GM23338 (cell line): ENCODE data around the gene TCF7L2. TPM values are rescaled to one million over a fixed set of nuclear protein-coding genes. Genes with fewer than 3 reads are reported as not detected.
A peak's percentile ranks its signal among the peaks of the same experiment; 100 is the strongest.

Experiments used
- ATAC-seq: fragments of 200-7000 bp; cut with Tn5 transposase; 3 replicates; pipeline ENCODE4 v1.9.1; 2020
- DNase-seq: peaks from one replicate; pipeline ENCODE4 v3.0.0-alpha.2; 2015; ENCODE audit warnings: low spot score
- H2AFZ ChIP-seq: fragments of 200-600 bp; sonication (generic); 2 replicates; pipeline ENCODE4 v1.8.0; 2016; ENCODE audit warnings: antibody characterized with exemption, mild to moderate bottlenecking, moderate library complexity
- H3F3A ChIP-seq: fragments of 200-600 bp; sonication (generic); replicated peaks from 2 replicates; pipeline ENCODE4 v1.8.0; 2017; ENCODE audit warnings: antibody characterized with exemption, mixed run types, low read depth
- H3K27ac ChIP-seq: fragments of 200-600 bp; sonication (generic); 2 replicates; pipeline ENCODE4 v1.6.1; 2016; ENCODE audit warnings: low read depth
- H3K27me3 ChIP-seq: fragments of 200-600 bp; sonication (generic); 2 replicates; pipeline ENCODE4 v1.8.0; 2016; ENCODE audit warnings: mild to moderate bottlenecking, mixed run types, moderate library complexity; ENCODE audit not compliant: insufficient read depth
- H3K36me3 ChIP-seq: fragments of 200-600 bp; sonication (generic); 2 replicates; pipeline ENCODE4 v1.8.0; 2016; ENCODE audit warnings: mild to moderate bottlenecking; ENCODE audit not compliant: insufficient read depth
- H3K4me1 ChIP-seq: fragments of 200-600 bp; sonication (generic); 2 replicates; pipeline ENCODE4 v1.8.0; 2016; ENCODE audit warnings: mild to moderate bottlenecking, moderate library complexity; ENCODE audit not compliant: insufficient read depth
- H3K4me2 ChIP-seq: fragments of 200-600 bp; sonication (generic); 2 replicates; pipeline ENCODE4 v1.7.1; 2017; ENCODE audit warnings: mixed run types
- H3K4me3 ChIP-seq: fragments of 200-600 bp; sonication (generic); 2 replicates; pipeline ENCODE4 v1.6.1; 2016; ENCODE audit warnings: mixed run types
- H3K79me2 ChIP-seq: fragments of 200-600 bp; sonication (generic); replicated peaks from 2 replicates; pipeline ENCODE4 v1.8.0; 2017; ENCODE audit warnings: mild to moderate bottlenecking; ENCODE audit not compliant: insufficient read depth
- H3K9me2 ChIP-seq: fragments of 200-600 bp; sonication (generic); 2 replicates; pipeline ENCODE4 v1.8.0; 2017; ENCODE audit not compliant: insufficient read depth
- H4K20me1 ChIP-seq: fragments of 200-600 bp; sonication (generic); replicated peaks from 2 replicates; pipeline ENCODE4 v1.8.0; 2017; ENCODE audit warnings: mild to moderate bottlenecking; ENCODE audit not compliant: insufficient read depth
- H3K27ac Mint-ChIP-seq: 2 replicates; pipeline ENCODE4 v1.8.0; 2020; ENCODE audit warnings: inconsistent platforms, mild to moderate bottlenecking, moderate library complexity, mixed read lengths
- H3K27me3 Mint-ChIP-seq: 3 replicates; pipeline ENCODE4 v1.8.0; 2022; ENCODE audit warnings: low read depth, mild to moderate bottlenecking, moderate library complexity, mixed read lengths, inconsistent platforms; ENCODE audit not compliant: insufficient read depth, poor library complexity
- H3K36me3 Mint-ChIP-seq: 3 replicates; pipeline ENCODE4 v1.8.0; 2021; ENCODE audit warnings: low read depth, mild to moderate bottlenecking, inconsistent platforms, moderate library complexity, mixed read lengths
- H3K4me1 Mint-ChIP-seq: 3 replicates; pipeline ENCODE4 v1.8.0; 2020; ENCODE audit warnings: mild to moderate bottlenecking, inconsistent platforms, mixed read lengths
- H3K4me3 Mint-ChIP-seq: 3 replicates; pipeline ENCODE4 v1.8.0; 2021; ENCODE audit warnings: moderate library complexity, mild to moderate bottlenecking, inconsistent platforms, mixed read lengths
- H3K9me3 Mint-ChIP-seq: 3 replicates; pipeline ENCODE4 v1.8.0; 2020; ENCODE audit warnings: moderate library complexity, mild to moderate bottlenecking, inconsistent platforms, mixed read lengths
- CREB1 ChIP-seq: fragments of 250-450 bp; sonication (Bioruptor Pico); IDR thresholded peaks from 2 replicates; pipeline ENCODE4 v1.5.0; 2020; ENCODE audit warnings: low read depth, mild to moderate bottlenecking, moderate library complexity
- CTCF ChIP-seq, 2 experiments: fragments of 200-600 bp in 1 of 2; sonication (generic) in 1 of 2; conservative IDR thresholded peaks; 2 replicates each; pipeline versions ENCODE4 v1.5.1 to v1.6.1; 2016 to 2017; ENCODE audit warnings: antibody characterized with exemption in 2 of 2, low read depth in 2 of 2, mild to moderate bottlenecking in 2 of 2, moderate library complexity in 1 of 2
- ETS1 ChIP-seq: IDR thresholded peaks from 2 replicates; pipeline ENCODE4 v1.6.1; 2016; ENCODE audit warnings: antibody characterized with exemption
- EZH2 ChIP-seq: fragments of 200-600 bp; sonication (generic); IDR thresholded peaks from one replicate; pipeline ENCODE4 v1.8.0; 2017; ENCODE audit warnings: antibody characterized with exemption, mild to moderate bottlenecking, low read depth; ENCODE audit not compliant: unreplicated experiment
- EZH2phosphoT487 ChIP-seq: fragments of 200-600 bp; sonication (generic); IDR thresholded peaks from one replicate; pipeline ENCODE4 v1.8.1; 2018; ENCODE audit warnings: antibody characterized with exemption; ENCODE audit not compliant: unreplicated experiment
- JUNB ChIP-seq: IDR thresholded peaks from one replicate; pipeline ENCODE4 v1.6.1; 2016; ENCODE audit warnings: antibody characterized with exemption; ENCODE audit not compliant: unreplicated experiment
- NANOG ChIP-seq: IDR thresholded peaks from 2 replicates; pipeline ENCODE4 v1.6.1; 2016; ENCODE audit warnings: antibody characterized with exemption, borderline replicate concordance
- POLR2AphosphoS5 ChIP-seq: IDR thresholded peaks from 2 replicates; pipeline ENCODE4 v1.6.1; 2016; ENCODE audit warnings: antibody characterized with exemption, low read depth
- STAT1 ChIP-seq: IDR thresholded peaks from one replicate; pipeline ENCODE4 v1.6.1; 2016; ENCODE audit warnings: antibody characterized with exemption; ENCODE audit not compliant: unreplicated experiment
- ZNF114 ChIP-seq: fragments of 250-450 bp; sonication (Bioruptor Pico); IDR thresholded peaks from 2 replicates; pipeline ENCODE4 v1.5.0; 2020; ENCODE audit warnings: mild to moderate bottlenecking, moderate library complexity
- ZNF331 ChIP-seq: fragments of 250-450 bp; sonication (Bioruptor Pico); IDR thresholded peaks from 2 replicates; pipeline ENCODE4 v1.5.0; 2020; ENCODE audit warnings: low read depth, mild to moderate bottlenecking, moderate library complexity
- ZNF462 ChIP-seq: fragments of 250-450 bp; sonication (Bioruptor Pico); IDR thresholded peaks from 2 replicates; pipeline ENCODE4 v1.5.0; 2020; ENCODE audit warnings: mild to moderate bottlenecking, moderate library complexity
- polyA plus RNA-seq: library from polyadenylated mRNA; unstranded; fragments of >200 nt; fragmentation: Nextera tagmentation; extraction: Ambion mirVana; gene quantifications from 2 replicates; pipeline ENCODE4 v1.2.1, GENCODE V29; 2016
- total RNA-seq: library from RNA; depleted of rRNA; stranded (reverse); fragments of >200 nt; shearing (Covaris generic); gene quantifications from 2 replicates; pipeline ENCODE4 v1.2.3, GENCODE V29; 2014

Gene TCF7L2
- total and polyA plus RNA-seq, 2 experiments from 2014 or later, result 32.2 to 80.8 TPM

GRCh38 chr10:113015201-113015600 lies 65.2 kb downstream of the TCF7L2 start (continued):
- TF ChIP-seq JUNB, result no peak

DNA sequence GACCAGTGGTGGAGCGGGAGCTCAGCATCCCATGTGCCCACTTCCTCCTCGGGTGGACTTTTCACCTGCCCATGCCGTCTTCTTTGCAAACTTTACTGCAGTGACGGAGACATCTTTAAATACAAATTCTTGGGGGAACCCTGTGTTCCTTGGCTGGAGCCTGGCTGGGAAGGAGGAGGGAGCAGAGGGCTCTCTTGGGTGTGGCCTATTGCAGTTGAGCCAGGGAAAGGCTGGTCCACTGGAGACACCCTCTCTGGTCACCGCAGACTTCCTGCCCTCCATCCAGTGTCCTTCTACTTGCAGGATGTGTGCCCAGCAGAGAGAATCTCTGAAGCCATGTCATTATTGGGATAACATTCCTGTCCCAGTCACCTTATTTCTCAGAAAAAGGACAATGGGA lies 67.3 kb downstream of the TCF7L2 start:
- H3K4me1 ChIP-seq, result peaks cover 85% of the 10 kb centered on the region
- H3K4me3 ChIP-seq, result no peak overlapping the region
- H3K9me2 ChIP-seq, result no peaks in the 10 kb centered on the region
- peaks cover 100% of the 10 kb centered on the region for H3K79me2 ChIP-seq
- peaks cover 81% of the 10 kb centered on the region for H3K4me1 Mint-ChIP-seq
- H3K4me2 ChIP-seq, result no peak overlapping the region
- ATAC-seq (peak; percentile 8; the same call in 2 of the 3 replicates), DNase-seq (no peak)
- H3K27ac Mint-ChIP-seq, result peak overlapping the region; percentile 58; the same call in 1 of the 2 replicates
- H3K27me3 ChIP-seq, result no peaks in the 10 kb centered on the region
- H3K27ac ChIP-seq, result no peak overlapping the region
- H3K4me3 Mint-ChIP-seq, result no peak overlapping the region
- no peaks in the 10 kb centered on the region for H3K36me3 ChIP-seq
- no peak overlapping the region for H2AFZ ChIP-seq
- TF ChIP-seq NANOG (no peak), EZH2 (no peak), CREB1 (CRISPR knock-in tag) (no peak), CTCF (conservative IDR thresholded peaks at IDR 0.05; ENCODE audit: low read depth in 2 of 2) (no peak)
- peaks cover 14% of the 10 kb centered on the region; the same call in 1 of the 2 replicates for H3F3A ChIP-seq
- H3K36me3 Mint-ChIP-seq, result peaks cover 2% of the 10 kb centered on the region; the same call in 2 of the 3 replicates
- H3K9me3 Mint-ChIP-seq, result no peaks in the 10 kb centered on the region
- H4K20me1 ChIP-seq, result peaks cover 94% of the 10 kb centered on the region
- peaks cover 22% of the 10 kb centered on the region for H3K27me3 Mint-ChIP-seq

DNA sequence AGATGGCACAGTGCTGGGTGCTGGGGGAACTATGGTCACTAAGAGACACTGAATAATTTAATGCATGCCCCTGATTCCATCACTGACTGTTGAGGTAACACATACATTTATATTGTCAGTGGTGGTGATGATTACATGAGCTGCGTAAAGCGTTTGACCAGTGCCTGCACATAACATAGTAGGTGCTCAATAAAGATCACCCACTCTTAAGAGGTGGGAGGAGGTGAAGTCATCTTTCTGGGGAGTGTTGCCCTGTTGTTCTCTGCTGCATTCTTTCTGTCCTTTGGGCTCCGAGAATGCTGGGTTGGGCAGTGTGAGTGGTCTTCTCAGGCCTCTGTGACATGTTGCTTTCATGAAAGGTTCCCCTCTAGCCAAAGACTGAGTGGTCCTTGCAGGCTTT lies 68.0 kb downstream of the TCF7L2 start:
- Histone ChIP-seq H3K36me3 (no peaks in the 10 kb centered on the region), H3K9me2 (no peaks in the 10 kb centered on the region), H3K79me2 (peaks cover 100% of the 10 kb centered on the region), H3K4me1 (peaks cover 84% of the 10 kb centered on the region), H3K27me3 (no peaks in the 10 kb centered on the region), H3F3A (peaks cover 14% of the 10 kb centered on the region; the same call in 1 of the 2 replicates), H2AFZ (no peak overlapping the region), H4K20me1 (peaks cover 96% of the 10 kb centered on the region), H3K4me2 (no peak overlapping the region), H3K4me3 (no peak overlapping the region), H3K27ac (no peak overlapping the region)
- Mint-ChIP-seq H3K4me1 (peaks cover 81% of the 10 kb centered on the region), H3K27ac (peak overlapping the region; percentile 1; the same call in 1 of the 2 replicates), H3K27me3 (peaks cover 22% of the 10 kb centered on the region), H3K4me3 (no peak overlapping the region), H3K36me3 (peaks cover 3% of the 10 kb centered on the region; the same call in 2 of the 3 replicates), H3K9me3 (no peaks in the 10 kb centered on the region)
- DNase-seq (no peak), ATAC-seq (0 out of 3 replicates have a peak, but pooled peaks have one; percentile 7)
- TF ChIP-seq ETS1, result no peak
- TF ChIP-seq ZNF462 (CRISPR knock-in tag), result no peak
- no peak for TF ChIP-seq EZH2
- TF ChIP-seq ZNF331 (CRISPR knock-in tag), result no peak
- no peak for TF ChIP-seq EZH2phosphoT487
- no peak for TF ChIP-seq ZNF114 (CRISPR knock-in tag)
- no peak for TF ChIP-seq STAT1
- no peak for TF ChIP-seq CREB1 (CRISPR knock-in tag)
- TF ChIP-seq NANOG, result no peak
- no peak for TF ChIP-seq POLR2AphosphoS5
